GM12878 (cell line): ENCODE measurements around the gene CDC34. TPM values are rescaled to one million over a fixed set of nuclear protein-coding genes. Genes with fewer than 3 reads are reported as not detected.

ENCODE experiments used
- ATAC-seq: fragments of 200-7000 bp; cut with Tn5 transposase; 3 replicates; pipeline ENCODE4 v1.9.1; 2020; ENCODE audit warnings: mild to moderate bottlenecking, moderate library complexity
- BruUV-seq: library from RNA; stranded (reverse); fragments of 400-500 nt; replicated peaks from 2 replicates; lab custom pipeline; 2021; lab: Mats Ljungman, UMichigan
- CTCF ChIA-PET: fragments of 300-600 bp; sonication (Branson Sonifier 250); formaldehyde crosslinking; extraction: SDS; loops from one replicate; lab custom pipeline; 2021; ENCODE audit warnings: inconsistent platforms; lab: Yijun Ruan, JAX
- POLR2A ChIA-PET: fragments of 350-600 bp; formaldehyde crosslinking; extraction: SDS; loops from one replicate; lab custom pipeline; 2021; ENCODE audit warnings: inconsistent platforms; lab: Charles Lee
- RAD21 ChIA-PET: fragments of 300-600 bp; sonication (Branson Sonifier 250); formaldehyde crosslinking; loops from one replicate; lab custom pipeline; 2023; ENCODE audit warnings: antibody characterized with exemption; ENCODE audit not compliant: unreplicated experiment; lab: Charles Lee
- SMC1A ChIA-PET: fragments of 300-600 bp; sonication (Branson Sonifier 250); formaldehyde crosslinking; loops from one replicate; lab custom pipeline; 2023; ENCODE audit not compliant: unreplicated experiment, uncharacterized antibody; lab: Charles Lee
- DNase-seq: peaks from one replicate; pipeline ENCODE4 v3.0.0-alpha.2; 2011; ENCODE audit warnings: low read depth, low spot score
- FAIRE-seq: peaks from 3 replicates; lab custom pipeline; 2011; peaks lifted over from hg19 to GRCh38; lab: Jason Lieb, UNC
- H2AFZ ChIP-seq: 2 replicates; pipeline ENCODE4 v1.6.0; 2011; ENCODE audit warnings: low read depth, low read length, control low read depth; ENCODE audit not compliant: control insufficient read depth
- H3K27ac ChIP-seq: 2 replicates; pipeline ENCODE4 v1.5.1; 2011; ENCODE audit warnings: control low read depth; ENCODE audit not compliant: control insufficient read depth, insufficient read depth
- H3K27me3 ChIP-seq, 2 experiments: replicated peaks in 1 of 2; 2 replicates each; pipeline versions ENCODE4 v1.6.0 to v1.6.1; 2011; ENCODE audit warnings: low read length in 1 of 2; ENCODE audit not compliant: control insufficient read depth in 2 of 2, insufficient read depth in 2 of 2
- H3K36me3 ChIP-seq, 2 experiments: 2 replicates each; pipeline ENCODE4 v1.5.1; 2011; ENCODE audit warnings: low read length in 1 of 2; ENCODE audit not compliant: control insufficient read depth in 2 of 2, insufficient read depth in 2 of 2
- H3K4me1 ChIP-seq: 2 replicates; pipeline ENCODE4 v1.6.1; 2011; ENCODE audit warnings: mild to moderate bottlenecking, low read length, moderate library complexity, mixed read lengths; ENCODE audit not compliant: control insufficient read depth, insufficient read depth
- H3K4me2 ChIP-seq: 2 replicates; pipeline ENCODE4 v1.6.0; 2011; ENCODE audit warnings: control low read depth; ENCODE audit not compliant: control insufficient read depth, insufficient read depth
- H3K4me3 ChIP-seq: fragments of 200-600 bp; sonication (generic); 2 replicates; pipeline ENCODE4 v1.5.1; 2016
- H3K79me2 ChIP-seq: 2 replicates; pipeline ENCODE4 v1.6.0; 2011; ENCODE audit warnings: low read length; ENCODE audit not compliant: control insufficient read depth, insufficient read depth
- H3K9ac ChIP-seq: 2 replicates; pipeline ENCODE4 v1.8.0; 2011; ENCODE audit warnings: low read length, control low read depth, mixed read lengths; ENCODE audit not compliant: control insufficient read depth, insufficient read depth
- H3K9me3 ChIP-seq: replicated peaks from 3 replicates; pipeline ENCODE4 v1.5.1; 2011; ENCODE audit warnings: mild to moderate bottlenecking, low read length; ENCODE audit not compliant: control insufficient read depth, insufficient read depth
- H4K20me1 ChIP-seq: 2 replicates; pipeline ENCODE4 v1.6.0; 2011; ENCODE audit not compliant: control insufficient read depth, insufficient read depth
- DPF2 ChIP-seq: fragments of 450-650 bp; IDR thresholded peaks from 2 replicates; pipeline ENCODE4 v1.6.1; 2017; ENCODE audit warnings: mild to moderate bottlenecking
- EED ChIP-seq: sonication (generic); IDR thresholded peaks from 2 replicates; pipeline ENCODE4 v1.6.1; 2016; ENCODE audit warnings: antibody characterized with exemption, low read depth
- EP300 ChIP-seq, 2 experiments: fragments of 150-350 bp in 1 of 2; IDR thresholded peaks; 2 replicates each; pipeline ENCODE4 v1.6.1; 2011 to 2012; ENCODE audit warnings: low read depth in 2 of 2, low read length in 2 of 2, borderline replicate concordance in 1 of 2, improper control_type of control experiment in 1 of 2, inconsistent platforms in 1 of 2; ENCODE audit not compliant: control insufficient read depth in 1 of 2
- NFXL1 ChIP-seq: fragments of 450-650 bp; IDR thresholded peaks from 2 replicates; pipeline ENCODE4 v1.6.1; 2017; ENCODE audit warnings: antibody characterized with exemption, mild to moderate bottlenecking, borderline replicate concordance
- POLR2A ChIP-seq: IDR thresholded peaks from 2 replicates; pipeline ENCODE4 v1.6.1; 2011; ENCODE audit warnings: low read depth, mild to moderate bottlenecking, low read length
- POLR2AphosphoS2 ChIP-seq: IDR thresholded peaks from 2 replicates; pipeline ENCODE4 v1.6.1; 2011; ENCODE audit warnings: low read depth, mild to moderate bottlenecking, low read length, improper control_type of control experiment, moderate library complexity
- TARDBP ChIP-seq: IDR thresholded peaks from 2 replicates; pipeline ENCODE4 v1.6.1; 2016; ENCODE audit warnings: borderline replicate concordance
- WGBS: methylation state at CpG from one replicate; pipeline ENCODE4 v1.1.6; 2016; ENCODE audit warnings: low lambda C conversion rate; ENCODE audit not compliant: insufficient replicate concordance, insufficient coverage; ENCODE audit errors: missing lambda C conversion rate; 5-methylcytosine and 5-hydroxymethylcytosine counted together
- in situ Hi-C: fragments of 300-500 bp; cut with MboI; formaldehyde crosslinking; loops from 9 replicates; pipeline ENCODE4 v1.14.3; 2018; ENCODE audit warnings: mixed read lengths
- intact Hi-C: fragments of 100-400 bp; cut with micrococcal nuclease; formaldehyde crosslinking; loops from one replicate; pipeline ENCODE4 v1.14.2; 2022; ENCODE audit not compliant: unreplicated experiment
- polyA plus RNA-seq, 11 experiments: library from polyadenylated mRNA; depleted of rRNA in 4 of 11; unstranded in 6 of 11; stranded (reverse) in 5 of 11; fragments of >200 nt; fragmentation: Nextera tagmentation in 4 of 11; fragmentation: Illumina TruSeq in 1 of 11; extraction: Ambion mirVana in 4 of 11; extraction: Trizol in 1 of 11; gene quantifications; 1 replicate in 1 of 11; 2 replicates in 10 of 11; pipeline versions ENCODE4 v1.2.1 to v1.2.3, GENCODE V29; 2011 to 2016; ENCODE audit warnings: inconsistent platforms in 2 of 11, missing spikeins in 2 of 11, low read depth in 1 of 11
- total RNA-seq, 4 experiments: library from RNA; depleted of rRNA in 3 of 4; stranded (reverse); fragments of >200 nt in 3 of 4; fragmentation: Illumina TruSeq in 1 of 4; extraction: Trizol in 1 of 4; gene quantifications; 2 replicates each; pipeline versions ENCODE4 v1.2.1 to v1.2.3, GENCODE V29; 2013 to 2021

Gene CDC34
- total and polyA plus RNA-seq, 10 of the 15 experiments (the other 5 are each of a cell fraction or from before 2014, with no cell fraction given), result 0.31 to 48.9 (median 28.5) TPM

GRCh38 chr19:579842-580155, 48.2 kb downstream of the CDC34 start:
- Histone ChIP-seq H3K9me3 (no peaks in the 10 kb centered on the region), H3K27me3 (no peaks in the 10 kb centered on the region), H4K20me1 (0 out of 2 replicates have a peak, but pooled peaks cover 5% of the 10 kb centered on the region), H3K4me3 (no peak overlapping the region), H3K9ac (no peak overlapping the region), H3K27ac (no peak overlapping the region), H3K4me1 (peaks cover under 1% of the 10 kb centered on the region; the same call in 1 of the 2 replicates), H3K4me2 (no peak overlapping the region), H3K36me3 (peaks cover 0 to 47% of the 10 kb centered on the region in 2 experiments; a peak in 3 of 4 replicates), H2AFZ (no peak overlapping the region), H3K79me2 (peaks cover 42% of the 10 kb centered on the region)
- ChIA-PET POLR2A (no interaction called here), CTCF (no interaction called here), SMC1A (no interaction called here), RAD21 (no interaction called here)
- ATAC-seq, result no peak
- in situ Hi-C loops, result no loop called here
- WGBS, result 85% methylated on average over 11 of the region's 11 CpGs
- intact Hi-C loops, result no loop called here
- no peak for DNase-seq
- BruUV-seq, result no TSS peak
- FAIRE-seq, result no peak
- TF ChIP-seq POLR2A (0 out of 2 replicates have a peak, but pooled peaks have one; percentile 15), EED (no peak)

- 98% methylated on average over 21 of the region's 22 CpGs for WGBS
- H3K27me3 ChIP-seq, result no peaks in the 10 kb centered on the region
- H3K4me3 ChIP-seq, result no peak overlapping the region
- intact Hi-C loops, result no loop called here
- H3K4me1 ChIP-seq, result no peaks in the 10 kb centered on the region; the same call in 1 of the 2 replicates
- POLR2A ChIA-PET, result no interaction called here
- FAIRE-seq (no peak), DNase-seq (no peak), ATAC-seq (no peak)
- H3K36me3 ChIP-seq, result peaks cover 0 to 47% of the 10 kb centered on the region in 2 experiments; a peak in 3 of 4 replicates
- no peak overlapping the region for H3K4me2 ChIP-seq
- SMC1A ChIA-PET, result no interaction called here
- CTCF ChIA-PET, result no interaction called here
- H2AFZ ChIP-seq, result no peak overlapping the region
- no peaks in the 10 kb centered on the region for H3K9me3 ChIP-seq
- BruUV-seq, result no TSS peak
- peaks cover 37% of the 10 kb centered on the region for H3K79me2 ChIP-seq
- H4K20me1 ChIP-seq, result 0 out of 2 replicates have a peak, but pooled peaks cover 5% of the 10 kb centered on the region
- RAD21 ChIA-PET, result no interaction called here
- H3K27ac ChIP-seq, result no peak overlapping the region
- no peak overlapping the region for H3K9ac ChIP-seq
- TF ChIP-seq EP300 (IDR thresholded peaks at IDR 0.05; ENCODE audit: borderline replicate concordance in 1 of 2, control insufficient read depth in 1 of 2, low read depth in 2 of 2, low read length in 2 of 2) (no peak), TARDBP (no peak), DPF2 (no peak), POLR2AphosphoS2 (0 out of 2 replicates have a peak, but pooled peaks have one; percentile 10), POLR2A (peak; percentile 36; the same call in 1 of the 2 replicates), NFXL1 (no peak)
- in situ Hi-C loops, result no loop called here
Observed at GRCh38 chr19:580274-580835, 48.8 kb downstream of the CDC34 start.
